K562 (cell line): ENCODE data around the gene DNAJB12. TPM values are rescaled to one million over a fixed set of nuclear protein-coding genes. Genes with fewer than 3 reads are reported as not detected.
A peak's percentile ranks its signal among the peaks of the same experiment; 100 is the strongest.

Experiments used
- polyA plus RNA-seq, 8 experiments: library from polyadenylated mRNA; depleted of rRNA in 4 of 8; stranded (reverse) in 5 of 8; unstranded in 3 of 8; fragments of >200 nt; fragmentation: Nextera tagmentation in 2 of 8; fragmentation: Illumina TruSeq in 1 of 8; extraction: Ambion mirVana in 2 of 8; extraction: Trizol in 1 of 8; gene quantifications; 2 replicates each; pipeline versions ENCODE4 v1.2.1 to v1.2.3, GENCODE V29; 2011 to 2014; ENCODE audit warnings: inconsistent platforms in 1 of 8, missing spikeins in 1 of 8
- total RNA-seq, 7 experiments: library from RNA; depleted of rRNA in 6 of 7; stranded (reverse); fragments of >200 nt in 6 of 7; fragmentation: Illumina TruSeq in 2 of 7; extraction: Trizol in 2 of 7; gene quantifications; 2 replicates each; pipeline versions ENCODE4 v1.2.1 to v1.2.3, GENCODE V29; 2011 to 2021; ENCODE audit warnings: low replicate concordance in 1 of 7
- TF ChIP-seq, protein P1 (sequence below): sonication (generic); formaldehyde crosslinking; IDR thresholded peaks from 2 replicates; pipeline ENCODE4 v1.8.1; 2023; ENCODE audit warnings: mild to moderate bottlenecking, missing genetic modification reagents
- TF ChIP-seq, protein P2 (sequence below): fragments of 250-450 bp; sonication (Bioruptor Pico); IDR thresholded peaks from 2 replicates; pipeline ENCODE4 v1.8.0; 2022; ENCODE audit warnings: inconsistent platforms
- TF ChIP-seq, protein P3 (sequence below): fragments of 450-650 bp; IDR thresholded peaks from 2 replicates; pipeline ENCODE4 v1.6.1; 2016; ENCODE audit warnings: mild to moderate bottlenecking

Gene DNAJB12
- total and polyA plus RNA-seq, 9 of the 15 experiments (the other 6 are each of a cell fraction or from before 2014, with no cell fraction given) = 3.5 to 31.5 (median 20.3) TPM

DNA sequence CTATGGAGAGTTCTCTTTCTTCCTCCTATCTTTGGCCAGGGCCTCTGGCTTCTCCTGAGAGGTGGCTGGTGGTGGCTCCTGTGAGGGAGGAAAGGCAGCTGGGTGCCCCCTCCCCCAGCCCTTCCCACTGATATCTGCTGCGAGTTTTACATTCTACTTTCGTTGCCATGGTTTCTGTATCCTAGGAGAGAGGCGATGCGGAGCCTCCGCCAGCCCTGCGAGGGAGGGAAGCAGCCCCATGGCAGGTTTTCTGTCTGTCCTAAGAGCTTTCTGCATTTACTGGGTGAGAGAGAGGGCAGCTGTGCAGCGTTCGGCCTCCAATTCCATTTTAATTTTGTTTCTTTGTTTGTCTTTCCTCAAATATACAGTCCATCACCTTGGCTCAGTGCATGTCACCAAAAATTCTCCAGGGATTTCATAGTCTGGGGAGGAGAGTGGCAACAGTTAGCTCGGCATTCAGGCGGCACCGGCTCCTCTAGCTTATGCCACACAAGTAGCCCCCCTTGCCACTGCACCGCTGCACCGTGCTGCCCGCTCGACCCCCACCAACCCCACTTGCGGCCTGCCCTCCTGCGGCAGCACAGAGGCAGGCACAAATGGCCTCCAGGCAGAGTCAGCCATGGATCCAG lies 20.4 kb downstream of the DNAJB12 start (continued):
- TF ChIP-seq, protein P1, sequence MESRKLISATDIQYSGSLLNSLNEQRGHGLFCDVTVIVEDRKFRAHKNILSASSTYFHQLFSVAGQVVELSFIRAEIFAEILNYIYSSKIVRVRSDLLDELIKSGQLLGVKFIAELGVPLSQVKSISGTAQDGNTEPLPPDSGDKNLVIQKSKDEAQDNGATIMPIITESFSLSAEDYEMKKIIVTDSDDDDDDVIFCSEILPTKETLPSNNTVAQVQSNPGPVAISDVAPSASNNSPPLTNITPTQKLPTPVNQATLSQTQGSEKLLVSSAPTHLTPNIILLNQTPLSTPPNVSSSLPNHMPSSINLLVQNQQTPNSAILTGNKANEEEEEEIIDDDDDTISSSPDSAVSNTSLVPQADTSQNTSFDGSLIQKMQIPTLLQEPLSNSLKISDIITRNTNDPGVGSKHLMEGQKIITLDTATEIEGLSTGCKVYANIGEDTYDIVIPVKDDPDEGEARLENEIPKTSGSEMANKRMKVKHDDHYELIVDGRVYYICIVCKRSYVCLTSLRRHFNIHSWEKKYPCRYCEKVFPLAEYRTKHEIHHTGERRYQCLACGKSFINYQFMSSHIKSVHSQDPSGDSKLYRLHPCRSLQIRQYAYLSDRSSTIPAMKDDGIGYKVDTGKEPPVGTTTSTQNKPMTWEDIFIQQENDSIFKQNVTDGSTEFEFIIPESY (CRISPR knock-in tag) = 0 out of 2 replicates have a peak, but pooled peaks have one; percentile 54
- TF ChIP-seq, protein P2, sequence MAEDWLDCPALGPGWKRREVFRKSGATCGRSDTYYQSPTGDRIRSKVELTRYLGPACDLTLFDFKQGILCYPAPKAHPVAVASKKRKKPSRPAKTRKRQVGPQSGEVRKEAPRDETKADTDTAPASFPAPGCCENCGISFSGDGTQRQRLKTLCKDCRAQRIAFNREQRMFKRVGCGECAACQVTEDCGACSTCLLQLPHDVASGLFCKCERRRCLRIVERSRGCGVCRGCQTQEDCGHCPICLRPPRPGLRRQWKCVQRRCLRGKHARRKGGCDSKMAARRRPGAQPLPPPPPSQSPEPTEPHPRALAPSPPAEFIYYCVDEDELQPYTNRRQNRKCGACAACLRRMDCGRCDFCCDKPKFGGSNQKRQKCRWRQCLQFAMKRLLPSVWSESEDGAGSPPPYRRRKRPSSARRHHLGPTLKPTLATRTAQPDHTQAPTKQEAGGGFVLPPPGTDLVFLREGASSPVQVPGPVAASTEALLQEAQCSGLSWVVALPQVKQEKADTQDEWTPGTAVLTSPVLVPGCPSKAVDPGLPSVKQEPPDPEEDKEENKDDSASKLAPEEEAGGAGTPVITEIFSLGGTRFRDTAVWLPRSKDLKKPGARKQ (CRISPR knock-in tag) = no peak
- TF ChIP-seq, protein P3, sequence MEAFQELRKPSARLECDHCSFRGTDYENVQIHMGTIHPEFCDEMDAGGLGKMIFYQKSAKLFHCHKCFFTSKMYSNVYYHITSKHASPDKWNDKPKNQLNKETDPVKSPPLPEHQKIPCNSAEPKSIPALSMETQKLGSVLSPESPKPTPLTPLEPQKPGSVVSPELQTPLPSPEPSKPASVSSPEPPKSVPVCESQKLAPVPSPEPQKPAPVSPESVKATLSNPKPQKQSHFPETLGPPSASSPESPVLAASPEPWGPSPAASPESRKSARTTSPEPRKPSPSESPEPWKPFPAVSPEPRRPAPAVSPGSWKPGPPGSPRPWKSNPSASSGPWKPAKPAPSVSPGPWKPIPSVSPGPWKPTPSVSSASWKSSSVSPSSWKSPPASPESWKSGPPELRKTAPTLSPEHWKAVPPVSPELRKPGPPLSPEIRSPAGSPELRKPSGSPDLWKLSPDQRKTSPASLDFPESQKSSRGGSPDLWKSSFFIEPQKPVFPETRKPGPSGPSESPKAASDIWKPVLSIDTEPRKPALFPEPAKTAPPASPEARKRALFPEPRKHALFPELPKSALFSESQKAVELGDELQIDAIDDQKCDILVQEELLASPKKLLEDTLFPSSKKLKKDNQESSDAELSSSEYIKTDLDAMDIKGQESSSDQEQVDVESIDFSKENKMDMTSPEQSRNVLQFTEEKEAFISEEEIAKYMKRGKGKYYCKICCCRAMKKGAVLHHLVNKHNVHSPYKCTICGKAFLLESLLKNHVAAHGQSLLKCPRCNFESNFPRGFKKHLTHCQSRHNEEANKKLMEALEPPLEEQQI = no peak
